ENCODE data around the gene DCAF5.

DNA sequence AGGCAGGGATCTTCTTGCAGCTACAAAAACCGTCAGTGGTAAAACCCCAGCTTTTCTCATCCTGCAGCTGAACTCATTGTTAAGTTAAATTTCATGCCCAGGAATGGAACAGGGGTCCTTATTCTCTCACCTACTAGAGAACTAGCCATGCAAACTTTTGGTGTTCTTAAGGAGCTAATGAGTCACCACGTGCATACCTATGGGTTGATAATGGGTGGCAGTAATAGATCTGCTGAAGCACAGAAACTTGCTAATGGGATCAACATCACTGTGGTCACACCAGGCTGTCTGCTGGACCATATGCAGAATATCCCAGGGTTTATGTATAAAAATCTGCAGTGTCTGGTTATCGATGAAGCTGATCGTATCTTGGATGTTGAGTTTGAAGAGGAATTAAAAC, 68.9 kb downstream of the DCAF5 start:
- TF ChIP-seq, protein P1, sequence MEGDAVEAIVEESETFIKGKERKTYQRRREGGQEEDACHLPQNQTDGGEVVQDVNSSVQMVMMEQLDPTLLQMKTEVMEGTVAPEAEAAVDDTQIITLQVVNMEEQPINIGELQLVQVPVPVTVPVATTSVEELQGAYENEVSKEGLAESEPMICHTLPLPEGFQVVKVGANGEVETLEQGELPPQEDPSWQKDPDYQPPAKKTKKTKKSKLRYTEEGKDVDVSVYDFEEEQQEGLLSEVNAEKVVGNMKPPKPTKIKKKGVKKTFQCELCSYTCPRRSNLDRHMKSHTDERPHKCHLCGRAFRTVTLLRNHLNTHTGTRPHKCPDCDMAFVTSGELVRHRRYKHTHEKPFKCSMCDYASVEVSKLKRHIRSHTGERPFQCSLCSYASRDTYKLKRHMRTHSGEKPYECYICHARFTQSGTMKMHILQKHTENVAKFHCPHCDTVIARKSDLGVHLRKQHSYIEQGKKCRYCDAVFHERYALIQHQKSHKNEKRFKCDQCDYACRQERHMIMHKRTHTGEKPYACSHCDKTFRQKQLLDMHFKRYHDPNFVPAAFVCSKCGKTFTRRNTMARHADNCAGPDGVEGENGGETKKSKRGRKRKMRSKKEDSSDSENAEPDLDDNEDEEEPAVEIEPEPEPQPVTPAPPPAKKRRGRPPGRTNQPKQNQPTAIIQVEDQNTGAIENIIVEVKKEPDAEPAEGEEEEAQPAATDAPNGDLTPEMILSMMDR (IDR thresholded peaks at IDR 0.05) = no peak
- TF ChIP-seq POLR2AphosphoS5 (IDR thresholded peaks at IDR 0.05) (no peak), POLR2A (IDR thresholded peaks at IDR 0.05) (no peak)
